ENCODE measurements around the gene ANKS3. TPM values are rescaled to one million over a fixed set of nuclear protein-coding genes. Genes with fewer than 3 reads are reported as not detected.
A peak's percentile ranks its signal among the peaks of the same experiment; 100 is the strongest.

Gene ANKS3
- total and polyA plus RNA-seq, 7 donors = 3.9 to 30.7 (median 20.8) TPM

GRCh38 chr16:4747906-4748681 lies 14.0 kb upstream of the ANKS3 start:
- DNase-seq = no peak
- TF ChIP-seq CTCF (IDR thresholded peaks at IDR 0.05) = no peak
- no peak for TF ChIP-seq POLR2A (IDR thresholded peaks at IDR 0.05)
- TF ChIP-seq EP300 (IDR thresholded peaks at IDR 0.05) = no peak
- no peak for TF ChIP-seq POLR2AphosphoS5 (IDR thresholded peaks at IDR 0.05)
- intact Hi-C loops (cut with DNase I) = no loop called here
- H3K4me1 ChIP-seq = peaks cover 0 to 20% (median 14%) of the 10 kb centered on the region in 4 donors
- H3K27me3 ChIP-seq = no peaks in the 10 kb centered on the region
- no peaks in the 10 kb centered on the region for H3K9me3 ChIP-seq
- peaks cover 18 to 36% (median 28%) of the 10 kb centered on the region in 4 donors for H3K36me3 ChIP-seq
- WGBS, 2 donors = 71 to 82% methylated on average over 14 of the region's 14 CpGs
- H3K27ac ChIP-seq = peak overlapping the region in 1 of 4 donors; percentile 26
- H3K4me3 ChIP-seq = no peak overlapping the region

GRCh38 chr16:4746991-4747574 lies 13.0 kb upstream of the ANKS3 start:
- intact Hi-C loops (cut with DNase I) = no loop called here

GRCh38 chr16:4746215-4746614 lies 12.1 kb upstream of the ANKS3 start:
- H3K36me3 ChIP-seq = peaks cover 5 to 18% (median 10%) of the 10 kb centered on the region in 4 donors
- WGBS, 2 donors = 77 to 89% methylated on average over 8 of the region's 8 CpGs
- no peaks in the 10 kb centered on the region for H3K9me3 ChIP-seq
- TF ChIP-seq POLR2A (IDR thresholded peaks at IDR 0.05) (no peak), EP300 (IDR thresholded peaks at IDR 0.05) (no peak)
- H3K27ac ChIP-seq = no peak overlapping the region
- no peak for DNase-seq
- intact Hi-C loops (cut with DNase I) = no loop called here
- H3K27me3 ChIP-seq = no peaks in the 10 kb centered on the region
- H3K4me1 ChIP-seq = peaks cover 0 to 23% (median 15%) of the 10 kb centered on the region in 4 donors
- H3K4me3 ChIP-seq = no peak overlapping the region

More at GRCh38 chr16:4746991-4747574, 13.0 kb upstream of the ANKS3 start:
- H3K4me3 ChIP-seq = no peak overlapping the region
- 57 to 78% methylated on average over 15 of the region's 15 CpGs for WGBS, 2 donors
- no peaks in the 10 kb centered on the region for H3K9me3 ChIP-seq
- DNase-seq = no peak
- peaks cover 0 to 23% (median 15%) of the 10 kb centered on the region in 4 donors for H3K4me1 ChIP-seq
- no peaks in the 10 kb centered on the region for H3K27me3 ChIP-seq
- H3K36me3 ChIP-seq = peaks cover 10 to 26% (median 19%) of the 10 kb centered on the region in 4 donors
- TF ChIP-seq EP300 (IDR thresholded peaks at IDR 0.05) = no peak
- no peak for TF ChIP-seq CTCF (IDR thresholded peaks at IDR 0.05)
- peak overlapping the region in 2 of 4 donors; percentile 21 to 26 for H3K27ac ChIP-seq

GRCh38 chr16:4745274-4745569 lies 11.2 kb upstream of the ANKS3 start:
- intact Hi-C loops (cut with DNase I) = no loop called here
- Histone ChIP-seq H3K4me1 (peaks cover 0 to 23% (median 15%) of the 10 kb centered on the region in 4 donors), H3K27ac (no peak overlapping the region), H3K4me3 (no peak overlapping the region), H3K27me3 (no peaks in the 10 kb centered on the region), H3K9me3 (no peaks in the 10 kb centered on the region), H3K36me3 (peaks cover 0 to 9% (median 2%) of the 10 kb centered on the region in 4 donors)
- TF ChIP-seq POLR2A (IDR thresholded peaks at IDR 0.05) (no peak), CTCF (IDR thresholded peaks at IDR 0.05) (no peak), EP300 (IDR thresholded peaks at IDR 0.05) (no peak), POLR2AphosphoS5 (IDR thresholded peaks at IDR 0.05) (no peak)
- whole genome bisulfite sequencing, 2 donors = 81 to 92% methylated on average over 3 of the region's 3 CpGs
- no peak for DNase-seq

GRCh38 chr16:4744555-4745273 lies 10.6 kb upstream of the ANKS3 start:
- Histone ChIP-seq H3K4me1 (peaks cover 0 to 23% (median 15%) of the 10 kb centered on the region in 4 donors), H3K4me3 (no peak overlapping the region), H3K27me3 (no peaks in the 10 kb centered on the region), H3K9me3 (no peaks in the 10 kb centered on the region), H3K36me3 (peaks cover 0 to 5% (median 0%) of the 10 kb centered on the region in 4 donors), H3K27ac (no peak overlapping the region)
- intact Hi-C loops (cut with DNase I) = no loop called here
- no peak for DNase-seq
- WGBS, 2 donors = 79 to 88% methylated on average over 13 of the region's 13 CpGs
- TF ChIP-seq POLR2A (IDR thresholded peaks at IDR 0.05) (no peak), CTCF (IDR thresholded peaks at IDR 0.05) (no peak), POLR2AphosphoS5 (IDR thresholded peaks at IDR 0.05) (no peak), EP300 (IDR thresholded peaks at IDR 0.05) (no peak)
